PC-9 (cell line): Measurements from ENCODE around the gene ATF6. TPM values are rescaled to one million over a fixed set of nuclear protein-coding genes. Genes with fewer than 3 reads are reported as not detected.
A peak's percentile ranks its signal among the peaks of the same experiment; 100 is the strongest.

ENCODE experiments used
- BruUV-seq: library from RNA; stranded (reverse); fragments of 400-500 nt; replicated peaks from 2 replicates; lab custom pipeline; 2021; lab: Mats Ljungman, UMichigan
- CTCF ChIA-PET: fragments of 300-600 bp; sonication (Branson Sonifier 250); formaldehyde crosslinking; loops from one replicate; lab custom pipeline; 2022; ENCODE audit warnings: antibody characterized with exemption; lab: Charles Lee
- POLR2A ChIA-PET: fragments of 300-600 bp; sonication (Branson Sonifier 250); formaldehyde crosslinking; loops from one replicate; lab custom pipeline; 2022; ENCODE audit warnings: antibody characterized with exemption; ENCODE audit not compliant: unreplicated experiment; lab: Charles Lee
- DNase-seq, 2 experiments: peaks; one replicate each; pipeline versions ENCODE4 v3.0.0 to v3.0.0-alpha.2; 2015 to 2022; ENCODE audit warnings: mixed read lengths in 1 of 2
- H2AFZ ChIP-seq: fragments of 200-600 bp; sonication (generic); 2 replicates; pipeline ENCODE4 v1.8.1; 2017; ENCODE audit warnings: antibody characterized with exemption
- H3F3A ChIP-seq: fragments of 200-600 bp; sonication (generic); 2 replicates; pipeline ENCODE4 v1.8.1; 2017; ENCODE audit warnings: antibody characterized with exemption, mild to moderate bottlenecking, low read depth; ENCODE audit not compliant: insufficient read depth
- H3K27ac ChIP-seq: fragments of 200-600 bp; sonication (generic); 2 replicates; pipeline ENCODE4 v1.6.1; 2016; ENCODE audit warnings: mixed run types
- H3K27me3 ChIP-seq: fragments of 200-600 bp; sonication (generic); 2 replicates; pipeline ENCODE4 v1.6.1; 2016; ENCODE audit warnings: low read depth, mixed run types; ENCODE audit not compliant: insufficient read depth
- H3K36me3 ChIP-seq: fragments of 200-600 bp; sonication (generic); 2 replicates; pipeline ENCODE4 v1.6.1; 2016; ENCODE audit warnings: low read depth, mixed run types
- H3K4me1 ChIP-seq: fragments of 200-600 bp; sonication (generic); replicated peaks from 2 replicates; pipeline ENCODE4 v1.6.1; 2016; ENCODE audit warnings: mixed run types; ENCODE audit not compliant: insufficient read depth
- H3K4me2 ChIP-seq: fragments of 200-600 bp; sonication (generic); 2 replicates; pipeline ENCODE4 v1.6.1; 2017; ENCODE audit warnings: mixed run types
- H3K4me3 ChIP-seq: fragments of 200-600 bp; sonication (generic); 2 replicates; pipeline ENCODE4 v1.6.1; 2016; ENCODE audit warnings: mixed run types
- H3K79me2 ChIP-seq: fragments of 200-600 bp; sonication (generic); 2 replicates; pipeline ENCODE4 v1.6.1; 2017; ENCODE audit warnings: low read depth, mixed run types
- H3K9me2 ChIP-seq: fragments of 200-600 bp; sonication (generic); 2 replicates; pipeline ENCODE4 v1.8.1; 2017; ENCODE audit warnings: mild to moderate bottlenecking; ENCODE audit not compliant: insufficient read depth
- H3K9me3 ChIP-seq: fragments of 200-600 bp; sonication (generic); 2 replicates; pipeline ENCODE4 v1.8.1; 2016; ENCODE audit warnings: low read depth; ENCODE audit not compliant: insufficient read depth
- H4K20me1 ChIP-seq: fragments of 200-600 bp; sonication (generic); 2 replicates; pipeline ENCODE4 v1.8.1; 2017; ENCODE audit not compliant: insufficient read depth
- EZH2 ChIP-seq: fragments of 200-600 bp; sonication (generic); IDR thresholded peaks from 2 replicates; pipeline ENCODE4 v1.8.0; 2017; ENCODE audit warnings: antibody characterized with exemption, low read depth
- intact Hi-C: fragments of 100-400 bp; cut with micrococcal nuclease; formaldehyde crosslinking; loops from one replicate; pipeline ENCODE4 v1.10.0; 2022; ENCODE audit not compliant: unreplicated experiment
- total RNA-seq: library from RNA; stranded (reverse); gene quantifications from 2 replicates; pipeline ENCODE4 v1.2.3, GENCODE V29; 2021
- TF ChIP-seq, protein P1 (sequence below): fragments of 200-600 bp; sonication (generic); conservative IDR thresholded peaks from 2 replicates; pipeline ENCODE4 v1.6.1; 2017; ENCODE audit warnings: mixed run types, antibody characterized with exemption, mild to moderate bottlenecking, moderate library complexity

The ATF6 gene
- total RNA-seq, 1 experiment from 2014 or later = 19.5 TPM

DNA sequence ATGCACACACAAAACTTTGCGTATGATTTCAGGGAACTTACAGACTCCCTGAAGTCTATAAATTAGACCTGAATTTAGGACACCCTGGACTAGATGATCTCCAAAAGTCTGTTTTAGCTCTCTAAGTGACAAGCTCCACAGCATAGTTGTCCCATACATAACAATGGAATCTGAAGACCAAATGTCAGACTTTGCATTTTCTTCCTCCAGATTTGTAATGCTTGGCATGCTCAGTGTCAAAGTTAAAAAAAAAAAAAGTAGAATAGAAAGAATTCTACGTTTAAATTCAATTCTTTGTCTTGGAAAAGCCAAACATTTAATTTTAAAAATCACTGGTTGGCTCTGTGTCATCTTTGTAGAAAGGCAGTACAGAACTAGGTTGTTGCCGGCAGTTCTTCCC lies 190.8 kb downstream of the ATF6 start:
- CTCF ChIA-PET = no interaction called here
- Histone ChIP-seq H3K79me2 (no peaks in the 10 kb centered on the region), H3K9me3 (no peaks in the 10 kb centered on the region), H3K4me1 (peaks cover 5% of the 10 kb centered on the region; the same call in 1 of the 2 replicates), H4K20me1 (no peaks in the 10 kb centered on the region), H3F3A (no peaks in the 10 kb centered on the region), H3K4me3 (no peak overlapping the region), H3K36me3 (peaks cover 11% of the 10 kb centered on the region; the same call in 1 of the 2 replicates), H3K27me3 (no peaks in the 10 kb centered on the region), H3K9me2 (no peaks in the 10 kb centered on the region), H3K27ac (no peak overlapping the region), H2AFZ (no peak overlapping the region), H3K4me2 (no peak overlapping the region)
- POLR2A ChIA-PET = no interaction called here
- DNase-seq = no peak
- BruUV-seq = no TSS peak
- no peak for TF ChIP-seq EZH2
- TF ChIP-seq, protein P1, sequence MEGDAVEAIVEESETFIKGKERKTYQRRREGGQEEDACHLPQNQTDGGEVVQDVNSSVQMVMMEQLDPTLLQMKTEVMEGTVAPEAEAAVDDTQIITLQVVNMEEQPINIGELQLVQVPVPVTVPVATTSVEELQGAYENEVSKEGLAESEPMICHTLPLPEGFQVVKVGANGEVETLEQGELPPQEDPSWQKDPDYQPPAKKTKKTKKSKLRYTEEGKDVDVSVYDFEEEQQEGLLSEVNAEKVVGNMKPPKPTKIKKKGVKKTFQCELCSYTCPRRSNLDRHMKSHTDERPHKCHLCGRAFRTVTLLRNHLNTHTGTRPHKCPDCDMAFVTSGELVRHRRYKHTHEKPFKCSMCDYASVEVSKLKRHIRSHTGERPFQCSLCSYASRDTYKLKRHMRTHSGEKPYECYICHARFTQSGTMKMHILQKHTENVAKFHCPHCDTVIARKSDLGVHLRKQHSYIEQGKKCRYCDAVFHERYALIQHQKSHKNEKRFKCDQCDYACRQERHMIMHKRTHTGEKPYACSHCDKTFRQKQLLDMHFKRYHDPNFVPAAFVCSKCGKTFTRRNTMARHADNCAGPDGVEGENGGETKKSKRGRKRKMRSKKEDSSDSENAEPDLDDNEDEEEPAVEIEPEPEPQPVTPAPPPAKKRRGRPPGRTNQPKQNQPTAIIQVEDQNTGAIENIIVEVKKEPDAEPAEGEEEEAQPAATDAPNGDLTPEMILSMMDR = no peak
- intact Hi-C loops = no loop called here

DNA sequence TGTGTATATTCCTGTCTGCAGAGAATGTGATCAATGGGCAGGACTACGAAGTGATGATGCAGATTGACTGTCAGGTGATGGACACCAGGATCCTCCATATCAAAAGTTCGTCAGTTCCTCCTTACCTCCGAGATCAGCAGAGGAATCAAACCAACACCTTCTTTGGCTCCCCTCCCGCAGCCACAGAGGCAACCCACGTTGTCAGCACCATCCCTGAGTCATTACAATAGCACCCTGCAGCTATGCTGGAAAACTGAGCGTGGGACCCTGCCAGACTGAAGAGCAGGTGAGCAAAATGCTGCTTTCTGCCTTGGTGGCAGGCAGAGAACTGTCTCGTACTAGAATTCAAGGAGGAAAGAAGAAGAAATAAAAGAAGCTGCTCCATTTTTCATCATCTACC lies 192.3 kb downstream of the ATF6 start:
- Histone ChIP-seq H3F3A (no peaks in the 10 kb centered on the region), H3K9me3 (no peaks in the 10 kb centered on the region), H3K27me3 (no peaks in the 10 kb centered on the region), H3K4me2 (no peak overlapping the region), H3K4me3 (no peak overlapping the region), H3K36me3 (peaks cover 11% of the 10 kb centered on the region; the same call in 1 of the 2 replicates), H4K20me1 (no peaks in the 10 kb centered on the region), H3K27ac (no peak overlapping the region), H2AFZ (no peak overlapping the region), H3K4me1 (peaks cover 14% of the 10 kb centered on the region; the same call in 1 of the 2 replicates), H3K79me2 (no peaks in the 10 kb centered on the region), H3K9me2 (no peaks in the 10 kb centered on the region)
- DNase-seq = no peak
- TF ChIP-seq EZH2 = no peak
- TF ChIP-seq, protein P1 = no peak
- BruUV-seq = no TSS peak
- CTCF ChIA-PET = interaction anchor here (0.6 kb wide), 1 partner anchor 188 kb away, joined by 4 read pairs; no protein-coding TSS in a partner anchor
- intact Hi-C loops = no loop called here
- POLR2A ChIA-PET = interaction anchor here (0.6 kb wide), 1 partner anchor 728 kb away, joined by 3 read pairs; no protein-coding TSS in a partner anchor

DNA sequence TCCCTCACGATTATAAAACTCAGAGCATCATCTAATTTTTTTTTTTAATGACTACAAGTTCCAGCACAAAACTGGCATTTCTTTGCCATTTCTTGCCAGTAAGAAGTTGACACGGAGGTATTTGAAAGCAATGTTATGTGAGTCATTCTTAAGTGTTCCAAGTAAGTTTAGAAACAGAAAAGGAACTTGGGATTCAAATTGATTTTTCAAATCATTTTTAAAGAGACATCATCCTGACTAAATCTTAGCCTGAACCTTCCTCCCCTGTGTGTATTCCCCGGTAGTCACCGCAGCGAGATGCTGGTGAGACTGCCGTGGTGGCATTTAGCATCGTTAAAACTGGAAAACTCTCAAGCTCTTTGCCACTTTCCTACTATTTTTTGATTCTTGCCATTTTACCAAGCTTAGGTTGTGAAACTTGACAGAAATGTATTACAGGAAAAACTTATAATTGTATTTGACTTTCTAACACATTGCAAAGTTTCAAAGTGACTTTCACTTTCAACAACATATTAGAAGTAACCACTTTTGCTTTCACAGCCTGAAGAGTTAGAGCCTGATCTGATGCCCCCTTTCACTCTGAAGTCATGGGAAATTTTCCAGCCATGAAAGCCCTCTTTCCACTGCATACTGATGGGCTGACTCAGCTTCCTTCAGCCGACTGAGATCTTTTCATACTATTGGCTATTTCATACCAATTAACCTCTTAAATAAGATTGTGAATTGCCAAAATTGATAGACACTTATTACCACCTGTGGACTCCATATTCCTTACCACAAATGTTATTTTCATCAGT lies 196.2 kb downstream of the ATF6 start:
- Histone ChIP-seq H3K27me3 (no peaks in the 10 kb centered on the region), H3K9me3 (0 out of 2 replicates have a peak, but pooled peaks cover 3% of the 10 kb centered on the region), H2AFZ (no peak overlapping the region), H3F3A (no peaks in the 10 kb centered on the region), H4K20me1 (no peaks in the 10 kb centered on the region), H3K4me3 (no peak overlapping the region), H3K27ac (peak overlapping the region; percentile 34; the same call in 1 of the 2 replicates), H3K36me3 (peaks cover 11% of the 10 kb centered on the region; the same call in 1 of the 2 replicates), H3K4me1 (peaks cover 14% of the 10 kb centered on the region; the same call in 1 of the 2 replicates), H3K79me2 (no peaks in the 10 kb centered on the region), H3K4me2 (peak overlapping the region; percentile 10; the same call in 1 of the 2 replicates), H3K9me2 (no peaks in the 10 kb centered on the region)
- no TSS peak for BruUV-seq
- no peak for TF ChIP-seq EZH2
- TF ChIP-seq, protein P1 = no peak
- DNase-seq = no peak
- POLR2A ChIA-PET = no interaction called here
- CTCF ChIA-PET = interaction anchor here (0.6 kb wide), 1 partner anchor 924 kb away, joined by 3 read pairs; the partner anchor contains the start of gene TSTD1
- intact Hi-C loops = no loop called here
